HG03108 (cell line): ENCODE data around the gene SLAIN2.
"Not testable (repeated sequence)": the region's sequence is repeated elsewhere in the genome, so short reads cannot be mapped to it uniquely, and the experiment has no call there.

Experiments used
- ATAC-seq: cut with Tn5 transposase; IDR thresholded peaks from one replicate; pipeline ENCODE4 v1.9.1; 2021; ENCODE audit warnings: moderate library complexity; ENCODE audit not compliant: unreplicated experiment

SLAIN2 gene

GRCh38 chr4:48432017-48432416, 90.7 kb downstream of the SLAIN2 start:
- ATAC-seq: no peak

- ATAC-seq: no peak
Measured at GRCh38 chr4:48436318-48436717, 95.0 kb downstream of the SLAIN2 start.

- ATAC-seq: no peak
Measured at GRCh38 chr4:48439988-48440387, 98.7 kb downstream of the SLAIN2 start.

- ATAC-seq: not testable (repeated sequence)
Measured at GRCh38 chr4:48440914-48441313, 99.6 kb downstream of the SLAIN2 start.

GRCh38 chr4:48445704-48446103, 104.4 kb downstream of the SLAIN2 start:
- ATAC-seq: no peak

GRCh38 chr4:48446642-48447041, 105.3 kb downstream of the SLAIN2 start:
- no peak for ATAC-seq

- no peak for ATAC-seq
Measured at GRCh38 chr4:48449151-48449550, 107.8 kb downstream of the SLAIN2 start.

- ATAC-seq: no peak
Measured at GRCh38 chr4:48450740-48451139, 109.4 kb downstream of the SLAIN2 start.

- not testable (repeated sequence) for ATAC-seq
Measured at GRCh38 chr4:48451656-48452055, 110.3 kb downstream of the SLAIN2 start.

- ATAC-seq: no peak
Measured at GRCh38 chr4:48454591-48454990, 113.3 kb downstream of the SLAIN2 start.

GRCh38 chr4:48461000-48461399, 119.7 kb downstream of the SLAIN2 start:
- no peak for ATAC-seq

- ATAC-seq: no peak
Measured at GRCh38 chr4:48462363-48462762, 121.0 kb downstream of the SLAIN2 start.

GRCh38 chr4:48467442-48467841, 126.1 kb downstream of the SLAIN2 start:
- no peak for ATAC-seq

GRCh38 chr4:48467891-48468290, 126.6 kb downstream of the SLAIN2 start:
- ATAC-seq: no peak

GRCh38 chr4:48470137-48470536, 128.8 kb downstream of the SLAIN2 start:
- no peak for ATAC-seq

- no peak for ATAC-seq
Measured at GRCh38 chr4:48470570-48470969, 129.2 kb downstream of the SLAIN2 start.

- no peak for ATAC-seq
Measured at GRCh38 chr4:48472794-48473193, 131.5 kb downstream of the SLAIN2 start.

- ATAC-seq: no peak
Measured at GRCh38 chr4:48475770-48476169, 134.4 kb downstream of the SLAIN2 start.
